ENCODE data around the gene IRX4. TPM values are rescaled to one million over a fixed set of nuclear protein-coding genes. Genes with fewer than 3 reads are reported as not detected.

IRX4 gene
- total RNA-seq, 2 donors from 2014 or later = not detected

DNA sequence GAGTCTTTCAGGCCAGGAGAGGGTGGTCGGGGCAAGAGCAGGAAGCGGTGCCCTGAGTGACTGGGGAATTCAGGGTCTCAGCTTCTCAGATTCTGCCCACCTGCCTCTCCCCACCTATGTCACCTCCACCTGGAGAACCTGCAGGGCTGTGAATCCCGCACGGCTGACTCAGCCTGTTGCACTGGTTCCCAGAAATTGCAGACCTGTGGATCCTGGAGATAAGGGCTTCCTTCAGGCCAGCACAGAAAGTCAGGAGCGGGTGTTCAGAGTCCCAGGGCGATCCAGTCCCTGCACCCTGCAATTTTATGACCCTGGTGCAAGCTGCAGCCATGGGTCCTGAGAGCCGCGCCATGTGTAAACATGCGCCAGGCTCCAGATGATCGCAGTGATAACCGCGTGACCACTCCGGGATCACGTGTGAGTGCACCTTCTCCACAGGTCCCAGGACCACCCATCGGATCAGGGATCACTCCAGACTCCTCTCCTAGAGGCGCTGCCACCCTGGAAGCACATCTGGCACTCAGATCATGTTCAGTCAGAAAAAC lies 17.8 kb downstream of the IRX4 start:
- H3K9ac ChIP-seq (ENCODE audit: low read depth in 2 of 2, low read length in 2 of 2) = no peak overlapping the region
- DNase-seq = no peak

DNA sequence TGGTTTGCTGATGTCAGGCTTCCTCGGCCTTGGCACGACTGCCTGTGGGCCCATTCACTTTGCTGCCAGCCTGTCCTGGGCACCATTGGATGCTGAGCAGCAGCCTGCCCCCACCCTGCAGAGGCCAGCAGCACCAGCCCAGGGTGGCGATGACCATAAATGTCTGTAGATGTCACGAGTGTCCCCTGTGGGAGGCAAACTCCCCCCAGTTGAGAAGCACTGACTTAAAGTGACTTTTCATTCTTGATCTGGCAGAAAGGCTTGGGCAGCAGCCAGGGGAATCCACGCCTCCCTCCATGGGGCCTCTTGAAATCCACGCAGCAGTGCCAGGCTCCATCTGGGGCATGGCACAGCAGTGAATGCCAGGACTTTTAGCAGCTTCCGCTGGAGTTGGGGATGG lies 21.8 kb downstream of the IRX4 start:
- Histone ChIP-seq H3K4me3 (no peak overlapping the region), H3K36me3 (no peaks in the 10 kb centered on the region), H3K9ac (ENCODE audit: low read depth in 2 of 2, low read length in 2 of 2) (no peak overlapping the region), H3K4me1 (no peaks in the 10 kb centered on the region), H3K27ac (no peak overlapping the region), H3K27me3 (peaks cover 4% of the 10 kb centered on the region), H3K9me3 (no peaks in the 10 kb centered on the region)
- intact Hi-C loops (cut with DNase I) = no loop called here
- TF ChIP-seq, protein P1, sequence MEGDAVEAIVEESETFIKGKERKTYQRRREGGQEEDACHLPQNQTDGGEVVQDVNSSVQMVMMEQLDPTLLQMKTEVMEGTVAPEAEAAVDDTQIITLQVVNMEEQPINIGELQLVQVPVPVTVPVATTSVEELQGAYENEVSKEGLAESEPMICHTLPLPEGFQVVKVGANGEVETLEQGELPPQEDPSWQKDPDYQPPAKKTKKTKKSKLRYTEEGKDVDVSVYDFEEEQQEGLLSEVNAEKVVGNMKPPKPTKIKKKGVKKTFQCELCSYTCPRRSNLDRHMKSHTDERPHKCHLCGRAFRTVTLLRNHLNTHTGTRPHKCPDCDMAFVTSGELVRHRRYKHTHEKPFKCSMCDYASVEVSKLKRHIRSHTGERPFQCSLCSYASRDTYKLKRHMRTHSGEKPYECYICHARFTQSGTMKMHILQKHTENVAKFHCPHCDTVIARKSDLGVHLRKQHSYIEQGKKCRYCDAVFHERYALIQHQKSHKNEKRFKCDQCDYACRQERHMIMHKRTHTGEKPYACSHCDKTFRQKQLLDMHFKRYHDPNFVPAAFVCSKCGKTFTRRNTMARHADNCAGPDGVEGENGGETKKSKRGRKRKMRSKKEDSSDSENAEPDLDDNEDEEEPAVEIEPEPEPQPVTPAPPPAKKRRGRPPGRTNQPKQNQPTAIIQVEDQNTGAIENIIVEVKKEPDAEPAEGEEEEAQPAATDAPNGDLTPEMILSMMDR (IDR thresholded peaks at IDR 0.05) = no peak
- DNase-seq = no peak

More for the DNA sequence above, 17.8 kb downstream of the IRX4 start:
- intact Hi-C loops (cut with DNase I) = no loop called here
- Histone ChIP-seq H3K27me3 (no peaks in the 10 kb centered on the region), H3K4me3 (no peak overlapping the region), H3K9me3 (no peaks in the 10 kb centered on the region), H3K36me3 (no peaks in the 10 kb centered on the region), H3K4me1 (no peaks in the 10 kb centered on the region), H3K27ac (no peak overlapping the region)
- TF ChIP-seq, protein P1 (IDR thresholded peaks at IDR 0.05) = no peak

DNA sequence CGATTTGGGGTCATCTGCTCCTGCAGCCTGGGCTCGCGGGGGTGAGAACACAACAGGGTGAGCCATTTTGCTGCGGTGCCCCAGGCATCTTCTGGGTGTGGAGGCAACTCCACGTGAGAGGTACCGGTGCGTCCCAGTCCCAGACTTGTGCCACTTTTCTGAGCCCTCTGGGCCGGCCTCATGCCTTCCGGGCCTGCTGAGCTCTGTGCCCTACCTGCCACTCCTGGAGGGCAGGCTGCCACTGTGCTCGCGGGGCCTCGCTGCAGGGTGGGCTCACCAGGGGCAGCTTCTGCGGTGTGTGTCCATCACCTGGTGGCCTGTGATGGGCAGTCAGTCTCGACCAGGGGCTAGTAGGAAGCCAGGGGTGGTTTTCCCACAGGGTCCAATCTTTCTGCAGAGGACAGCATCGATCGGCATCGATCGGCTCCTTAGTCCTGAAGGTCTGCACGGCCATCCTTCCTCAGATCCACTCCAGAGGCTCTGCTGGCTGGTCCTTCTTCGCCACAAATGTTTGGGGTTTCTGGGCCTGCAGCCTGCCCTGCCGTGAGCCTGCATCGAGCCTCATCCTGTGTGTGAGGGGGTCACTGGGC lies 22.6 kb downstream of the IRX4 start:
- H3K4me3 ChIP-seq = no peak overlapping the region
- peaks cover 8% of the 10 kb centered on the region for H3K27me3 ChIP-seq
- no peaks in the 10 kb centered on the region for H3K9me3 ChIP-seq
- DNase-seq = no peak
- TF ChIP-seq, protein P1 (IDR thresholded peaks at IDR 0.05) = no peak
- no peaks in the 10 kb centered on the region for H3K36me3 ChIP-seq
- no peaks in the 10 kb centered on the region for H3K4me1 ChIP-seq
- intact Hi-C loops (cut with DNase I) = no loop called here
- no peak overlapping the region for H3K27ac ChIP-seq
- no peak overlapping the region for H3K9ac ChIP-seq (ENCODE audit: low read depth in 2 of 2, low read length in 2 of 2)

DNA sequence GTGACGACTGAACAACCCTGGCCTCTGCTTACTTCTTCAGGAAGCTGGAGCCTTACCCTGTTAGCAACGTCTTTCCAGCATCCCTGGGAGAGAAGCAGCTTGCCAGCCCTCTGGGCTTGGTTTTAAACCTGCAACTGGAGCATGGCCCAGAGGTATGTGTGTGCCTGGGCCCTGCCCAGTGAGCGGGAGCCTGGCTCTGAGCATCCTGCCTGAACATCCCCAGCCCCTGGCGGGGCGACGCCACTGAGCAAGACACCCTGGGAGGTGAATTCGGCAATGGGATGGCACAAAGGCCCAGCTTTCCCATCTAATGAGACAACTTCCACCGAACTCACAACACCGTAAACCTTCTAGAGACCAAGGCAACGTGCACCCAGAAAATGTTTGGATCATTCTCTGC lies 23.6 kb downstream of the IRX4 start:
- no peak overlapping the region for H3K4me3 ChIP-seq
- H3K9ac ChIP-seq (ENCODE audit: low read depth in 2 of 2, low read length in 2 of 2) = no peak overlapping the region
- H3K9me3 ChIP-seq = no peaks in the 10 kb centered on the region
- no peaks in the 10 kb centered on the region for H3K36me3 ChIP-seq
- intact Hi-C loops (cut with DNase I) = no loop called here
- H3K27me3 ChIP-seq = peaks cover 8% of the 10 kb centered on the region
- H3K4me1 ChIP-seq = no peaks in the 10 kb centered on the region
- no peak overlapping the region for H3K27ac ChIP-seq
- TF ChIP-seq, protein P1 (IDR thresholded peaks at IDR 0.05) = no peak
- no peak for DNase-seq

DNA sequence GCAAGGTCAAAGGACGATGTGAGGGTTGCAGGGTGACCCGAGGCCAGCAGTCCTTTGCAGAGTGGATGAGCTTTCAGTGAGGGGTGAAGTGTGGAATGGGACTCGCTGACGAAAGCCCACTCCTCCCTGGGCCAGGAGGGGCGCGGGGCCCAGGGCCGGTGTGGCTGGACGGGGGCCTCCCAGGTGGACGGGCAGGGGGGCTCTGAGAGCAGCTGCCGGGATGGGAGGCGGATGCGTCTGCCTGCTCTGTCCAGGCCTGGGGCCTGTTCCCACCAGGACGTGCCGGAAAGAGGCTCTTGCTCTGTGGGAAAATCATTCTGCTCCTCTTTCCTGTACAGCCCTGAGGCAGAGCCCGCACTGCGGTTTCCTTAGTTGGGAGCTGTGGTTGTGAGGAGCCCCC lies 24.3 kb downstream of the IRX4 start:
- H3K27me3 ChIP-seq = peaks cover 8% of the 10 kb centered on the region

More for the DNA sequence above, 24.3 kb downstream of the IRX4 start:
- no peak overlapping the region for H3K4me3 ChIP-seq
- no peaks in the 10 kb centered on the region for H3K36me3 ChIP-seq
- TF ChIP-seq, protein P1 (IDR thresholded peaks at IDR 0.05) = no peak
- DNase-seq = no peak
- no peaks in the 10 kb centered on the region for H3K4me1 ChIP-seq
- H3K9ac ChIP-seq (ENCODE audit: low read depth in 2 of 2, low read length in 2 of 2) = no peak overlapping the region
- intact Hi-C loops (cut with DNase I) = no loop called here
- no peak overlapping the region for H3K27ac ChIP-seq
- H3K9me3 ChIP-seq = no peaks in the 10 kb centered on the region
